Right forelimb (tissue), 1 donor: ENCODE data around the gene TINAGL1.

Source experiments
- DNase-seq: peaks from one replicate; pipeline ENCODE4 v3.0.0-alpha.2; 2018

The TINAGL1 gene

GRCh38 chr1:31576201-31576669, at the start of gene TINAGL1:
TINAGL1 (plus strand) TSS chr1:31576515; CDS start chr1:31577149, 634 bp downstream.
- DNase-seq, result no peak

DNA sequence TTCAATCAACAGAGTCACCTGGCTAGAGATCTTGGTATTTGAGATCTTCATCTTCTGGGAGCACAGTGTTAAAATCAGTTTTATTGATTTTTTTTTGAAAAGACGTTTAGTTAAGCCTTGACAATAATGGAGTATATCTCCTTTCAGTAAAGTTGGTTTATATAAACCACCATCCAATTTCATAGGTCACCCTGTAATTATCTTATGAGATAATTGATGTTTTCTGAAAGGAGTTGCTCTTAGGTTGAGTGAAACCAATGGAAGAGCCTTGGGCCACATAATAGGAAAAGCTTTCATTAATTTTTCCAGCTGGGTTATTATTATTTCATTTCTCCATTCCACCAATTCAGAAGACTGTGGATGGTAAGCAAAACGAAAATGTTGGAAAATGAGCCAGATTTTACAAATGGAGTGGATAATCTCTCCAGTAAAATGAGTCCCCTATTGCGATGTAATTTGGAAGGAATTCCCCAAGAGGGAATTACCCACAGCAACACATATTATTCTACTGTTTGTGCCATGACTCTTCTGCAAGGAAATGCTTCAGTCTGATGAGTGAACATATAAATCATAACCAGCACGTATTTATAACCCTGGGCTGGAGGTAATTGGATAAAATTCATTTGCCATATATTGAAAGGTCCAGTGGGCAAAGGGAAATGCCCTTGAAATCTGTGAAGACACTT, 46.2 kb upstream of the TINAGL1 start:
- DNase-seq, result no peak

DNA sequence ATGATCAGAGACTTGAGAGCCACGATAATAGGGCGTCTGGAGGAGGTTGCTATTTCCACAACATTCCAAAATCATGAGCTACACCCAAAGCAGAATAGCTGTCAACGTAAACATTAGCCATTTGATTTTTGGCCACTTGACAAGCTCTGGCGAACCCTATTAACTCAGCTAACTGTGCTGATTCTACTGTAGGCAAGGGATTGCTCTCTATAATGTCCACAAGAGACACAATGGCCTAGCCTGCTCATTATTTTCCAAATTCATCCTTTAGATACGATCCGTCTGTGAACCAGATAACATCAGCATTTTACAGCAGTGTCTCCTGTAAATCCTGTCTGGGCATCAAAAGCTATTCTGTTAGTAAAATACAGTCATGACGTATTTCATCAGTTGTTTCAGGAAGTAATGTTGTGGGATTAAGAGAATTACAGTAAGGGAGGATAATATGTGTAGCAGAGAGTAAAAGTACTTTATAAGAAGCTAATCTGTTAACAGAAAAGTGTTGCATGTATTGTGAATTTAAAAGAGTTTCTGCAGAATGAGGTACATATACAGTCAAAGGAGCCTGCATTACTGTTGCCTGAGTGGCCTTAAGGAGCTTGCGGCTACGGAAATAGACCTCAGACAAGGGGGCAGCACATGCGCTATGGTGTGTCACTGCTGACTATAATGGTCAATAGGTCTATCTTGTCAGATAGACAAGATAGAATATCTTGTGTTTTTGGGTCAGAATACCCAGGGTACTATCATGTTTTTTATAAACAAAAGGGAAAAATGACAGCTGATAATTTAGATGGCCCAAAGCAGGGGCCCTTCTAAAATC, 44.9 kb upstream of the TINAGL1 start:
- DNase-seq, result no peak

GRCh38 chr1:31532173-31532572, 44.1 kb upstream of the TINAGL1 start:
- DNase-seq, result no peak

DNA sequence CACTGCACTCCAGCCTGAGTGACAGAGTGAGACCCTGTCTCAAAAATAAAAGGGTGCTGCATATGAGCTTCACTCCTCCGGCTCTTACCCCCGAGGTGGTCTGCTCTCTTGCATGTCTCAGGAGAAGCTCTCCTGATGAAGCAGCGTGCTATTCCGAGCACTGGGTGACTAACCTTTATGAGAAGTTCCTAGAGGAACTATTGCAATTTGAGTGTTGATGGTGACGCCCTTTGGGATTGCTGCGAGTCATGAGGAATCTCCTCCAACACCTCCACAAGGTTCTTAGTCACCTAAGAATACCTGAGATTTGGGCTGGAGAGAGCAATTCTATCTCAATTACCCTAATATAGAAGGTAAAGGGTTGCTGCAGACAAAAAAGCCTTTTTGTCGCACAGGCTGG, 40.8 kb upstream of the TINAGL1 start:
- no peak for DNase-seq

GRCh38 chr1:31539329-31539728, 37.0 kb upstream of the TINAGL1 start:
- DNase-seq, result no peak

DNA sequence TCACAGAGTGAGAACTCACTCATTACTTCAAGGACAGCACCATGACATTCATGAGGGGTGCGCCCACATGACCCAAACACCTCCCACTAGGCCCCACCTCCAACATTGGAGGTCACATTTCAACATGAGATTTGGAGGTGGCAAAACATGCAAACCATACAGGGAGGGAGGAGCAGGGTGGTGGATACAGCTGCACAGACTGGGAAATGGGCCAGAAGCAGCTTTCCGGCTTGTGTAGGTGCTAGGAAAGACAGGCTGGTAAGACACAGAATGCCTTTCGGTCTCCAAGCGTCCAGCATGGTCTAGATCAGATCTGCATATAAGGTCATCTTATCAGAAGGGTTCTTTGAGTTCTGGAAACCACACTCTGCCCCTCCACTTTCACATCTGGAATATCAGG, 35.1 kb upstream of the TINAGL1 start:
- no peak for DNase-seq

- no peak for DNase-seq
These were observed 30.3 kb upstream of the TINAGL1 start for GRCh38 chr1:31545927-31546540.

GRCh38 chr1:31548534-31548906, 27.8 kb upstream of the TINAGL1 start:
- no peak for DNase-seq

GRCh38 chr1:31548907-31549808, 27.2 kb upstream of the TINAGL1 start:
- DNase-seq, result peak; percentile 91

DNA sequence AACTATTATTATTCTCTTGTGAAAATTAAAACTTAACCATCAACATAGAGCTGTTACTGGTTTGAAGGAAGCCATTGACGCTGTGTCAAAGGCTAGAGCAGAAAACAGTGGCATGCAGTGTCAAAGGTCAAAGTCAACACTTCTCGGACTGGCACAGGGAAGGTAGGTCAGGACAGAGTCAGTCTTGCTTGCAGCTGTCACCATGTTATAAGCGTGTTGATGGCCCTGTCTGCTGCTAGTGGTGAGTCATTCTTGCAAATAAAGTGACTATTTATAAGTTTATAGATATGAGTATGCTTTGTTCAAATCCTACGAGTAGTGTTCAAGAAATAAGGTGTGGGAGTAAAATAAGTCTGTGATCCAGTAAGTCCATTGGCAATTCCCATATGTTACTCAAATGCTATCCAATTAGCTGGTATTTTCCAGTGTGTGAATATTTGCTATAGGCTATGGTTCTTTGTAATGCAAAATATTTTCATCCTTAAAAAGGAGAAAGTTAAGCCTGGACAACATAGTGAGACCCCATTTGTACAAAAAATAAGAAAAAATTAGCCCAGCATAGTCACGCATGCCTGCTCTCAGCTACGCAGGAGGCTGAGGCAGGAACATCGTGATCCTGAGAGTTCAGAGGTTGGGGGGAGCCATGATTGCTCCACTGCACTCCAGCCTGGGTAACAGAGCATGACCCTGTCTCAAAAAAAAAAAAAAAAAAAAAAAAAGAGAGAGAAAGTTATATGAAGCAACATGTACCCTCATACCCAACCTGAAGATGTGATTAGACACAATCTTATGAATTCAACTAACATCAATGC, 26.3 kb upstream of the TINAGL1 start:
- DNase-seq, result no peak

DNA sequence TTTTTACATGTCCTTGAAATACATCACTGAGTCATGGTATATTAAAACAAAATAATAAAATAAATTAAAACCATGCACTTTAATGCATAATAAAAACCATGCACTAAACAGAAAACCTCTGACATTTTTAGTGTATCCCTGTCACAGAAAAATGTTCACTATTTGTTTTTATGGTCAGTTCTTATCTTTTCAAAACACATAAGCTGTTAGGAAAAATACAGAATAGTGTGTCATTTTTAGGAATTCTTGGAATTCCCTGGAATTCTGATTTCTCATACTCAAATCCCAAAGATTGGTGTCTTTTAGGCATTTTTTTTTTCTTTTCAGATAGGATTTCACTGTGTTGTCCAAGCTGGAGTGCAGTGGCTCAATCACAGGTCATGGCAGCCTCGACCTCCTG, 25.1 kb upstream of the TINAGL1 start:
- no peak for DNase-seq

GRCh38 chr1:31552489-31552888, 23.8 kb upstream of the TINAGL1 start:
- DNase-seq, result no peak

DNA sequence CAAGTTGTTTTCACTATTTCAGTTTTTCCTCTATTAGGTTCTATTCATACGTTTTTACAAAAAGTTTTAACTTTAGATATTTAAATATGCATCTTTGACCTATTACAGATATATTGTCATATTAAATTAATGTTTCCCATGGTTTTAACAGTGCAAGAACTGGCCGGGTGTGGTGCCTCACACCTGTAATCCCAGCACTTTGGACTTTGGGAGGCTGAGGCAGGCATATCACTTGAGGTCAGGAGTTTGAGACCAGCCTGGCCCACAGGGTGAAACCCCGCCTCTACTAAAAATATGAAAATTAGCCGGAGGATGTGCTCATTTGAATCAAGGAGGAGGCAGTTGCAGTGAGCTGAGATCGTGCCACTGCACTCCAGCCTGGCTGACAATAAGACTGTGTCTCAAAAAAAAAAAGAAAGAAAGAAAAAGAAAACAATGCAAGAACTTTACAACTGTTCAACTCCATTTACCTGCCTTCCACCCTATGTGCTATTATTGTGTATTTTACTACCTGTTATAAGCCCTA, 19.8 kb upstream of the TINAGL1 start:
- no peak for DNase-seq

GRCh38 chr1:31559715-31560114, 16.6 kb upstream of the TINAGL1 start:
- DNase-seq, result no peak

DNA sequence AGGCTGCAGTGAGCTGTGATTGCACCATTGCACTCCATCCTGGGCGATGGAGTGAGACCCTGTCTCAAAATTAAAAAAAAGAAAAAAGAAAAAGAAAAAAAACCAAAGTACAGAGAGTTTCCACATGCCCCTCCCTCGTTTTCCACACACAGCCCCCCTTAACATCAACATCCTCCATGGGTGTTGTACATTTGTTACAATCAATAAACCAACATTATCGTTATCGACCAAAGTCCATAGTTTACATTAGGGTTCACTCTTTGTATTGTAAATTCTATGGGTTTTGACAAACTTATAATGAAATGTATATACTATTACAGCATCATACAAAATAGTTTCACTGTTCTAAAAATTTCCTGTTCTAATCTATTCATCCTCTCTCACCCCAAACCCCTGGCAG, 15.9 kb upstream of the TINAGL1 start:
- DNase-seq, result no peak

GRCh38 chr1:31562707-31563360, 13.5 kb upstream of the TINAGL1 start:
- no peak for DNase-seq

GRCh38 chr1:31564606-31564989, 11.7 kb upstream of the TINAGL1 start:
- DNase-seq, result no peak

GRCh38 chr1:31567956-31568570, 8.3 kb upstream of the TINAGL1 start:
- no peak for DNase-seq

- no peak for DNase-seq
These were observed 7.3 kb upstream of the TINAGL1 start for GRCh38 chr1:31568895-31569595.
